Cardiac fibroblast (primary cell): Measurements from ENCODE around the gene GSTT4.
A peak's percentile ranks its signal among the peaks of the same experiment; 100 is the strongest.

Experiments used
- DNase-seq, 2 donors: peaks; one replicate each; pipeline versions ENCODE4 v3.0.0 to v3.0.0-alpha.2; 2010; ENCODE audit warnings: low read depth in 2 of 2
- H3K4me3 ChIP-seq, 2 donors: replicated peaks in 1 of 2; 1 replicate in 1 of 2; 2 replicates in 1 of 2; pipeline ENCODE4 v1.5.1; 2011; ENCODE audit warnings: low read depth in 2 of 2, low read length in 2 of 2, mild to moderate bottlenecking in 2 of 2, moderate library complexity in 1 of 2
- TF ChIP-seq, protein P1 (sequence below): IDR thresholded peaks from one replicate; pipeline ENCODE4 v1.5.1; 2011; ENCODE audit warnings: low read depth, mild to moderate bottlenecking, low read length, inconsistent platforms

The GSTT4 gene

GRCh38 chr22:24026056-24026455 is 20.8 kb upstream of the GSTT4 start:
- H3K4me3 ChIP-seq = no peak overlapping the region
- TF ChIP-seq, protein P1, sequence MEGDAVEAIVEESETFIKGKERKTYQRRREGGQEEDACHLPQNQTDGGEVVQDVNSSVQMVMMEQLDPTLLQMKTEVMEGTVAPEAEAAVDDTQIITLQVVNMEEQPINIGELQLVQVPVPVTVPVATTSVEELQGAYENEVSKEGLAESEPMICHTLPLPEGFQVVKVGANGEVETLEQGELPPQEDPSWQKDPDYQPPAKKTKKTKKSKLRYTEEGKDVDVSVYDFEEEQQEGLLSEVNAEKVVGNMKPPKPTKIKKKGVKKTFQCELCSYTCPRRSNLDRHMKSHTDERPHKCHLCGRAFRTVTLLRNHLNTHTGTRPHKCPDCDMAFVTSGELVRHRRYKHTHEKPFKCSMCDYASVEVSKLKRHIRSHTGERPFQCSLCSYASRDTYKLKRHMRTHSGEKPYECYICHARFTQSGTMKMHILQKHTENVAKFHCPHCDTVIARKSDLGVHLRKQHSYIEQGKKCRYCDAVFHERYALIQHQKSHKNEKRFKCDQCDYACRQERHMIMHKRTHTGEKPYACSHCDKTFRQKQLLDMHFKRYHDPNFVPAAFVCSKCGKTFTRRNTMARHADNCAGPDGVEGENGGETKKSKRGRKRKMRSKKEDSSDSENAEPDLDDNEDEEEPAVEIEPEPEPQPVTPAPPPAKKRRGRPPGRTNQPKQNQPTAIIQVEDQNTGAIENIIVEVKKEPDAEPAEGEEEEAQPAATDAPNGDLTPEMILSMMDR = no peak
- DNase-seq = no peak

DNA sequence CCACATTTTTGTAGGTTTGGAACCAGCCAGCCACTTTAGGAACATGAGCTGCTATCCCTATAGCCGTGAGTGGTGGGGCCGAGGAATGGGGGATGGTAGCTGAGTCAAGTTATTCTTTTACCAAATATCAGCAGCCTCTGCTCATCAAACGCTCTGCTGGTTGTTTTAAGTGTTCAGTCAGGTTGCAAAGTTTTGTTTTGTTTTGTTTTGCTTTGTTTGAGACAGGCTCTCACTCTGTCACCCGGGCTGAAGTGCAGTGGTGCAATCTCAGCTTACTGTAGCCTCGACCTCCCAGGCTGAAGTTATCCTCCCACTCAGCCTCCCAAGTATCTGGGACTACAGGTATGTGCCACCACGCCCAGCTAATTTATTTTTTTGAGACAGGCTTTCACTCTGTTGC is 20.2 kb upstream of the GSTT4 start:
- DNase-seq = no peak
- TF ChIP-seq, protein P1 = no peak
- H3K4me3 ChIP-seq = no peak overlapping the region

DNA sequence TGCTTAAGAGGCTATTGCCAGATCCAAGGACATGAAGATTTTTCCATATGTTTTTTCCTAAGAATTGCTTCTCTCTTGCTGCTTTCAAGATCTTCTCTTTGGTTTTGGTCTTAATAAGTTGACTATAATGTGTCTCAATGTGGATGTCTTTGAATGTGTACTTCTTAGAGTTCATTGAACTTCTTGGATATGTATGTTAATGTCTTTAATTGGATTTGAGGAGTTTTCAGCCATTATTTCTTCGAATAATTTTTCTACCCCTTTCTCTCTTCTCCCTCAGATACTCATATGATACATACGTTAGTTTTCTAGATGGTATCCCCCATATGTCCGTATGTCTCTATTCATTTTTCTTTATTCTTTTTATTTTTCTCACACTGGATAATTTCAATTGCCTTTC is 19.1 kb upstream of the GSTT4 start:
- DNase-seq = no peak
- no peak overlapping the region for H3K4me3 ChIP-seq
- TF ChIP-seq, protein P1 = no peak

- TF ChIP-seq, protein P1 = no peak
- DNase-seq = no peak
- H3K4me3 ChIP-seq = no peak overlapping the region
Measured at GRCh38 chr22:24023204-24023789, 18.0 kb upstream of the GSTT4 start.

GRCh38 chr22:24021304-24021703 is 16.1 kb upstream of the GSTT4 start:
- TF ChIP-seq, protein P1 = no peak
- H3K4me3 ChIP-seq = no peak overlapping the region
- no peak for DNase-seq

DNA sequence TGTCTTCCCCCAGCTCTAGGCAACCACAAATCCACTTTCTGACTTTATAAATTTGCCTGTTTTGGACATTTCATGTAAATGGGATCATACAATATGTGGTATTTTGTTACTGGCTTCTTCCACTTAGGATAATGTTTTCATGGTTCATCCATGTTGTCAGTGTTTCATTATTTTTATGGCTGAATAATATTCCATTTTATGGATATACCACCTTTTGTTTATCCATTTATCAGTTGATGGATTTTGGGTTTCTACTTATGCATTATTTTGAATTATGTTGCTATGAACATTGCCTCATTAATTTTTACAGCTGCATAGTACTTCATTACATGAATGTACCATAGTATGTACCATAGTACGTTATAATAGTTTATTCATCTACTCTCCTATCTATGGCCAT is 10.9 kb upstream of the GSTT4 start:
- H3K4me3 ChIP-seq = no peak overlapping the region
- no peak for DNase-seq
- TF ChIP-seq, protein P1 = no peak

GRCh38 chr22:24011735-24012068 is 6.4 kb upstream of the GSTT4 start:
- TF ChIP-seq, protein P1 = no peak
- peak in 1 of 2 donors; percentile 5 for DNase-seq
- H3K4me3 ChIP-seq = peak overlapping the region; percentile 88 to 90
